Endothelial cell of umbilical vein (primary cell): ENCODE data around the gene LANCL2. TPM values are rescaled to one million over a fixed set of nuclear protein-coding genes. Genes with fewer than 3 reads are reported as not detected.

Experiments
- BruUV-seq: library from RNA; stranded (reverse); fragments of 400-500 nt; replicated peaks from 2 replicates; lab custom pipeline; 2021; lab: Mats Ljungman, UMichigan
- CTCF ChIA-PET: fragments of 300-600, 350-600 bp; sonication (Branson Sonifier 250); formaldehyde crosslinking; loops from one replicate; lab custom pipeline; 2021; ENCODE audit warnings: antibody characterized with exemption, inconsistent platforms; lab: Charles Lee
- POLR2A ChIA-PET: fragments of 300-600, 350-600 bp; sonication (Branson Sonifier 250); formaldehyde crosslinking; loops from one replicate; lab custom pipeline; 2021; ENCODE audit warnings: antibody characterized with exemption, inconsistent platforms; lab: Charles Lee
- DNase-seq: peaks from one replicate; pipeline ENCODE4 v3.0.0-alpha.2; 2011; ENCODE audit warnings: low read depth, low spot score
- FAIRE-seq: peaks from 2 replicates; lab custom pipeline; 2011; peaks lifted over from hg19 to GRCh38; lab: Jason Lieb, UNC
- H2AFZ ChIP-seq: 2 replicates; pipeline ENCODE4 v1.6.0; 2012; ENCODE audit warnings: low read depth, low read length, control low read depth, inconsistent platforms
- H3K27ac ChIP-seq: 2 replicates; pipeline ENCODE4 v1.5.1; 2011; ENCODE audit warnings: low read depth, mild to moderate bottlenecking, control low read depth, low read length, moderate library complexity; ENCODE audit not compliant: insufficient read depth
- H3K27me3 ChIP-seq, 2 experiments: 2 replicates each; pipeline versions ENCODE4 v1.6.0 to v1.6.1; 2011; ENCODE audit warnings: low read length in 2 of 2, mixed read lengths in 1 of 2; ENCODE audit not compliant: control insufficient read depth in 2 of 2, insufficient read depth in 2 of 2
- H3K36me3 ChIP-seq, 2 experiments: 2 replicates in 1 of 2; 3 replicates in 1 of 2; pipeline ENCODE4 v1.5.1; 2011; ENCODE audit warnings: low read length in 2 of 2, mild to moderate bottlenecking in 1 of 2, moderate library complexity in 1 of 2; ENCODE audit not compliant: control insufficient read depth in 2 of 2, insufficient read depth in 2 of 2; ENCODE audit errors: extremely low read depth in 1 of 2
- H3K4me1 ChIP-seq: 3 replicates; pipeline ENCODE4 v1.5.1; 2011; ENCODE audit warnings: mild to moderate bottlenecking, low read length; ENCODE audit not compliant: control insufficient read depth, insufficient read depth; ENCODE audit errors: extremely low read depth
- H3K4me2 ChIP-seq: 2 replicates; pipeline ENCODE4 v1.6.1; 2011; ENCODE audit warnings: low read length, control low read depth, mixed read lengths; ENCODE audit not compliant: insufficient read depth
- H3K4me3 ChIP-seq, 3 experiments: fragments of 200-600 bp in 1 of 3; sonication (generic), shearing (Covaris generic) in 1 of 3; replicated peaks in 1 of 3; 2 replicates each; pipeline ENCODE4 v1.5.1; 2011 to 2016; ENCODE audit warnings: control low read depth in 3 of 3, low read length in 3 of 3, mild to moderate bottlenecking in 2 of 3, inconsistent platforms in 1 of 3, low read depth in 1 of 3, moderate library complexity in 1 of 3; ENCODE audit not compliant: insufficient read depth in 1 of 3
- H3K79me2 ChIP-seq: 2 replicates; pipeline ENCODE4 v1.6.0; 2012; ENCODE audit warnings: low read length, inconsistent platforms; ENCODE audit not compliant: control insufficient read depth, insufficient read depth
- H3K9ac ChIP-seq: replicated peaks from 2 replicates; pipeline ENCODE3; 2011; ENCODE audit warnings: low read length, control low read depth; ENCODE audit not compliant: insufficient read depth; ENCODE audit errors: extremely low read depth
- H3K9me1 ChIP-seq: replicated peaks from 3 replicates; pipeline ENCODE4 v1.6.0; 2011; ENCODE audit warnings: mild to moderate bottlenecking, low read length; ENCODE audit not compliant: control insufficient read depth, insufficient read depth; ENCODE audit errors: extremely low read depth
- H3K9me3 ChIP-seq: replicated peaks from 2 replicates; pipeline ENCODE4 v1.5.1; 2012; ENCODE audit warnings: low read length, inconsistent platforms; ENCODE audit not compliant: control insufficient read depth, insufficient read depth
- H4K20me1 ChIP-seq: replicated peaks from 2 replicates; pipeline ENCODE3; 2011; ENCODE audit warnings: mild to moderate bottlenecking, low read length; ENCODE audit not compliant: control insufficient read depth, insufficient read depth; ENCODE audit errors: extremely low read depth
- EZH2 ChIP-seq: IDR thresholded peaks from 2 replicates; pipeline ENCODE4 v1.6.1; 2012; ENCODE audit warnings: borderline replicate concordance, low read depth, mild to moderate bottlenecking, moderate library complexity, low read length, inconsistent platforms; ENCODE audit not compliant: severe bottlenecking
- FOS ChIP-seq: IDR thresholded peaks from 2 replicates; pipeline ENCODE4 v1.6.1; 2011; ENCODE audit warnings: mild to moderate bottlenecking, low read length, moderate library complexity, borderline replicate concordance; ENCODE audit not compliant: insufficient read depth
- GATA2 ChIP-seq: IDR thresholded peaks from 2 replicates; pipeline ENCODE4 v1.7.0; 2011; ENCODE audit warnings: low read depth, mild to moderate bottlenecking, moderate library complexity, mixed read lengths, low read length; ENCODE audit not compliant: insufficient read length, insufficient read depth
- POLR2A ChIP-seq: IDR thresholded peaks from 2 replicates; pipeline ENCODE4 v1.6.1; 2012; ENCODE audit warnings: low read depth, mild to moderate bottlenecking, control low read depth, low read length
- POLR2AphosphoS5 ChIP-seq: IDR thresholded peaks from 2 replicates; pipeline ENCODE4 v1.6.1; 2012; ENCODE audit warnings: low read depth, mild to moderate bottlenecking, control low read depth, low read length, moderate library complexity; ENCODE audit not compliant: insufficient read depth
- dilution Hi-C: fragments of 300-500 bp; cut with MboI; formaldehyde crosslinking; loops from one replicate; pipeline ENCODE4 v1.15.0; 2019; ENCODE audit warnings: low sequenced_read_pairs; ENCODE audit not compliant: extremely low pct_ligation_motif_present
- intact Hi-C: fragments of 100-400 bp; cut with micrococcal nuclease; formaldehyde crosslinking; loops from one replicate; pipeline ENCODE4 v1.10.0; 2022
- polyA plus RNA-seq, 4 experiments: library from polyadenylated mRNA; depleted of rRNA in 3 of 4; stranded (reverse) in 3 of 4; unstranded in 1 of 4; fragments of >200 nt; gene quantifications; 2 replicates each; pipeline versions ENCODE4 v1.2.1 to v1.2.3, GENCODE V29; 2011 to 2012; ENCODE audit warnings: missing spikeins in 1 of 4
- total RNA-seq: library from RNA; stranded (reverse); gene quantifications from 2 replicates; pipeline ENCODE4 v1.2.3, GENCODE V29; 2021
- TF ChIP-seq, protein P1 (sequence below), 2 donors: IDR thresholded peaks; 1 replicate in 1 of 2; 2 replicates in 1 of 2; pipeline ENCODE4 v1.5.1; 2011; ENCODE audit warnings: low read length in 2 of 2, mild to moderate bottlenecking in 2 of 2, moderate library complexity in 2 of 2, control low read depth in 1 of 2, inconsistent platforms in 1 of 2, low read depth in 1 of 2; ENCODE audit not compliant: insufficient read depth in 1 of 2; ENCODE audit errors: extremely low read depth in 1 of 2

The LANCL2 gene
- total and polyA plus RNA-seq, 2 donors (not counting 3 experiments of a cell fraction or from before 2014, with no cell fraction given), result 19.2 to 25.3 TPM

DNA sequence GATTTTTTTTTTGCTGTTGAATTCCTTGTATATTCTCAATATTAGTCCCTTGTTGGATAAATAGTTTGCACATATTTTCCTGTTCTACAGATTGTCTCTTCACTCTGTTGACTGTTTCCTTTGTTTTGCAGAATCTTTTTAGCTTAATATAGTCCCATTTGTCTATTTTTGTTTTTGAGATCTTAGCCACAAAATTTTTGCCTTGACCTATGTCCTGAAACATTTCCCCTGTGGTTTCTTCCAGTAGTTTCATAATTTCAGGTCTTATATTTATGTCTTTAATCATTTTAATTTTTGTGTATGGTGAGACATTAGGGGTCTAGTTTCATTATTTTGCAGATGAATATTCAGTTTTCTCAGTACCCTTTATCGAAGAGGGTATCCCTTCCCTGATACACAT lies 92.7 kb downstream of the LANCL2 start:
- TF ChIP-seq POLR2AphosphoS5 (no peak), GATA2 (no peak)
- Histone ChIP-seq H3K27me3 (no peaks in the 10 kb centered on the region), H3K4me1 (peaks cover 2% of the 10 kb centered on the region), H3K4me3 (no peak overlapping the region), H3K4me2 (no peak overlapping the region), H3K79me2 (no peaks in the 10 kb centered on the region), H2AFZ (no peak overlapping the region), H3K36me3 (no peaks in the 10 kb centered on the region), H4K20me1 (no peaks in the 10 kb centered on the region), H3K9me1 (no peaks in the 10 kb centered on the region), H3K9ac (no peak overlapping the region), H3K9me3 (no peaks in the 10 kb centered on the region), H3K27ac (no peak overlapping the region)
- no peak for DNase-seq
- intact Hi-C loops (no loop called here), dilution Hi-C loops (no loop called here)
- FAIRE-seq, result no peak
- ChIA-PET CTCF (no interaction called here), POLR2A (no interaction called here)
- BruUV-seq, result no TSS peak

DNA sequence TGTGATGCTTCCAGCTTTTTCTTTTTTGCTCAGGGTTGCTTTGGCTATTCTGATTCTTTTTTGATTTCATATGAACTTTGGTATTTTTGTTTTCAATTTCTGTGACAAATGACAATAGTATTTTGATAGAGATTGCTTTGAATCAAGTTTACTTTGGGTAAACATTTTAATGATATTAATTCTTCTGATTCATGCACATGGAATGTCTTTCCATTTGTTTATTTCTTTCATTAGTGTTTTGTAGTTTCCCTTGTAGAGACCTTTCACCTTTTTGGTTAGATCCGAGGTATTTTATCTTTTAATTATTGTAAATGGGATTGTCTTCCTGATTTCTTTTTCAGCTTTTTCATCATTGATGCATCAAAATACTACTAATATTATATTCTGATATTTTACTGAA lies 93.2 kb downstream of the LANCL2 start:
- no peak overlapping the region for H3K27ac ChIP-seq
- no peaks in the 10 kb centered on the region for H3K36me3 ChIP-seq
- no peaks in the 10 kb centered on the region for H4K20me1 ChIP-seq
- dilution Hi-C loops, result no loop called here
- H3K9me1 ChIP-seq, result no peaks in the 10 kb centered on the region
- H3K9ac ChIP-seq, result no peak overlapping the region
- DNase-seq (no peak), FAIRE-seq (no peak)
- H3K79me2 ChIP-seq, result no peaks in the 10 kb centered on the region
- no peaks in the 10 kb centered on the region for H3K9me3 ChIP-seq
- CTCF ChIA-PET, result no interaction called here
- no peak overlapping the region for H3K4me3 ChIP-seq
- peaks cover 2% of the 10 kb centered on the region for H3K4me1 ChIP-seq
- BruUV-seq, result no TSS peak
- H3K4me2 ChIP-seq, result no peak overlapping the region
- H3K27me3 ChIP-seq, result no peaks in the 10 kb centered on the region
- POLR2A ChIA-PET, result no interaction called here
- TF ChIP-seq, protein P1, sequence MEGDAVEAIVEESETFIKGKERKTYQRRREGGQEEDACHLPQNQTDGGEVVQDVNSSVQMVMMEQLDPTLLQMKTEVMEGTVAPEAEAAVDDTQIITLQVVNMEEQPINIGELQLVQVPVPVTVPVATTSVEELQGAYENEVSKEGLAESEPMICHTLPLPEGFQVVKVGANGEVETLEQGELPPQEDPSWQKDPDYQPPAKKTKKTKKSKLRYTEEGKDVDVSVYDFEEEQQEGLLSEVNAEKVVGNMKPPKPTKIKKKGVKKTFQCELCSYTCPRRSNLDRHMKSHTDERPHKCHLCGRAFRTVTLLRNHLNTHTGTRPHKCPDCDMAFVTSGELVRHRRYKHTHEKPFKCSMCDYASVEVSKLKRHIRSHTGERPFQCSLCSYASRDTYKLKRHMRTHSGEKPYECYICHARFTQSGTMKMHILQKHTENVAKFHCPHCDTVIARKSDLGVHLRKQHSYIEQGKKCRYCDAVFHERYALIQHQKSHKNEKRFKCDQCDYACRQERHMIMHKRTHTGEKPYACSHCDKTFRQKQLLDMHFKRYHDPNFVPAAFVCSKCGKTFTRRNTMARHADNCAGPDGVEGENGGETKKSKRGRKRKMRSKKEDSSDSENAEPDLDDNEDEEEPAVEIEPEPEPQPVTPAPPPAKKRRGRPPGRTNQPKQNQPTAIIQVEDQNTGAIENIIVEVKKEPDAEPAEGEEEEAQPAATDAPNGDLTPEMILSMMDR (IDR thresholded peaks at IDR 0.05; ENCODE audit: extremely low read depth in 1 of 2, insufficient read depth in 1 of 2, low read depth in 1 of 2, low read length in 2 of 2), result no peak
- TF ChIP-seq GATA2 (no peak), POLR2A (no peak), EZH2 (no peak), FOS (no peak)
- no peak overlapping the region for H2AFZ ChIP-seq
- intact Hi-C loops, result no loop called here
